Fibroblast of skin of abdomen (primary cell): ENCODE results near the gene GRIA1.

Source experiments
- DNase-seq: peaks from one replicate; pipeline ENCODE4 v3.0.0-alpha.2; 2013

The GRIA1 gene

DNA sequence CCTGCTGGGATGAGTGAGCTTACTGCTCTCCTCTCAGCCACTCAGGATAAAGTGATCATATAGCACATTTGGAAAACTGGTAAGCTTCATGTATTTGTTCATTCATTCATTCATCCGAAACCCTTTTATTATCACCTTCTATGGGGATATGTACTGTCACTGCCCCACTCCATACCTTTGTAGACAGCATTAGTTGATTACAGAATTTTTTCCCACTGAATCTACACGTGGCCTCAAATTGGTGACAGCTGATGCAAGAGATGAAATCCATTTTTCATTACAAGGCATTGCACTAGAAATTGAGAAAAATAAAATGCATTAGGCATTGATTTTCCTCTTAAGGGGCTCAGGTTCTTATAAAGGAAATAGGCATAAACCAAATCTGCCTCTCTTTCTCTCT lies 9.7 kb downstream of the GRIA1 start:
- peak; percentile 48 for DNase-seq

- DNase-seq = no peak
Measured at GRCh38 chr5:153504726-153505125, 14.3 kb downstream of the GRIA1 start.

- no peak for DNase-seq
Measured at GRCh38 chr5:153508700-153509099, 18.2 kb downstream of the GRIA1 start.

- no peak for DNase-seq
Measured at GRCh38 chr5:153511622-153512021, 21.2 kb downstream of the GRIA1 start.

GRCh38 chr5:153513156-153513555 lies 22.7 kb downstream of the GRIA1 start:
- DNase-seq = peak; percentile 93

GRCh38 chr5:153515301-153515700 lies 24.8 kb downstream of the GRIA1 start:
- peak; percentile 85 for DNase-seq

DNA sequence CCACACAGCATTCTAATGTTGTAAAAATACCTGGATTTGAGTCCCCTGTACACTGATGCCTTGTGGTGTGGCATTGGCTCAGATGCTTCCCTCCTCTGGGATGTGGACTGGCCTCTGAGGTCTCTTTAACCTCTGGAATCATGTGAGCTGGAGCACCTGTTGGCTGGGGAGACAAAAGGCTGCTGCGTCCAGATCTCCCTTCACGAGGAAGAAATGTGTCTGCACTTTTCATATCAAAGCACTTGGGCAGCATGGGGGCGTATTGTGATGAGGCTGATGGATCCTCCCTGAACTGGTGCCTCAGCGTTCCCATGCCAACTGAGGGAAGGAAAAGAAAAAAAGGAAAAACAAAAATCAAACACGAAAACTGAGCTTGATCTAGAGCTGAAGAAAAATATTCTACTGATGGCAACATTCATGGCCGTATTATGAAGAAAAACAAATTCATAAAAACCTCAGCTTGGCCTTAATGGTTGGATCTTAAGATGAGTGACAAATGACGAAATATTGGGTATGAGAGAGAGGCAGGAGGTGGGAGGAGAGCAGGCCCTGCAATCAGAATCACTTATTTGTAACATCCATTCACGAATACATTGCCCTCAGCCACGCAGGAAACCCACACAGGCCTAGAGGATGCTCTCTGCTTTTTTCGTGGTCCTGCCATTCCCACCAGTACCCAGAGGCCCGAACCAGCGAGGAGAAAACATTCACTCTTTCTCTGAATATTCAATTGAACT lies 26.2 kb downstream of the GRIA1 start:
- DNase-seq = no peak

DNA sequence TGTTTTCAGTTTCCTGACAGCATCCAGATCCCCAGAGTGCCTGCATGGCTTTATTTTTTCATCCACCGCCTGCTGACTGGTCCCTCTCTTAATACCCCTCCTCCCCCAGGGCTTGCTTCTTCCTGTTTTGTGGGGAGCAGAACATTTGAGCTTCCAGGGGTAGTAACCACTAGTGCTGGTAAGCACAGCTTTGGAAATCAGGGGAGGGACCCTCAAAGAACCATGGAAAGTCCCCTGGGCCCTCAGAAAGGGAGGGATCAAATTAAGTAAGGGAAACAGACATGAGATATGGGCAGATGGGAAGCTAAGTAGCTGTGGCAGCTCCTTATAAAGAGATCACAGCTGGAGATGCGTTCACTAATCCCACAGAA lies 26.8 kb downstream of the GRIA1 start:
- DNase-seq = peak; percentile 31

DNA sequence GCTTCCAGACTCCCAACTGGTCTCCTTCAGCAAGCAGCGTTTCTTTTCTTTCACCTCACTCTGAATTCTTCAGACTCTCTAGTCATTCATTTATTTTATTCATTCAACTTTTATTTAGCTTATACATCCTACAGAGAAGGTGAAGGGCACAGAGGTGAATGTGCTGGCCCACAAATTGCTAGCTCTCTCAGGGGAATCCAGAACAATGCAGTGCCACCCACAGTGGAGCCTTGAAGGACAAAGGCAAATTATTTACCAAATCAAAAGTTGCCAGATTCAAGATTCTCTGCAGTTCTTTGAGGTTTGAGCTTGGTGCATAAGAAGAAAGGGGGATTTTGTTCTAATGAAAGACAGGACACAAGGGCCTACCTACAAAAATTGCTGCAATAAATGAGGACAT lies 29.7 kb downstream of the GRIA1 start:
- DNase-seq = no peak

DNA sequence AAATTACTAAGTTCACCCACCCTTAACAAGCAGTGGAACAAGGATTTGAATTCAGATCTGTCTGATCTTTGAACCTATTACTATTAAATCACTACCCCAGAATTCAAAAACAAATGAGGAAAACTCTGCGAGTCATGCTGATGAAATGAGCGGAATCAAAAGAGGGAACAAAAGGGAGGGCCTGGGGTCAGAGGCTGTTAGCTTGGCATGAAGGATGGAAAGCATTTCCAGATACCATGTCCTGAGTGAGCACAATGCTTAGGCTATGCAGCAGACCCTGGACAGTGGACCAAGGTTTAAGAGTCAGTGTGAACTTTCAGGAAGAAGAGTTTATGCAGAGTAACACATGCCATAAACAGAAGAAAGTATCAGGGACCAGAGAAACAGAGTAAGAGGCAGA lies 30.5 kb downstream of the GRIA1 start:
- peak; percentile 60 for DNase-seq

DNA sequence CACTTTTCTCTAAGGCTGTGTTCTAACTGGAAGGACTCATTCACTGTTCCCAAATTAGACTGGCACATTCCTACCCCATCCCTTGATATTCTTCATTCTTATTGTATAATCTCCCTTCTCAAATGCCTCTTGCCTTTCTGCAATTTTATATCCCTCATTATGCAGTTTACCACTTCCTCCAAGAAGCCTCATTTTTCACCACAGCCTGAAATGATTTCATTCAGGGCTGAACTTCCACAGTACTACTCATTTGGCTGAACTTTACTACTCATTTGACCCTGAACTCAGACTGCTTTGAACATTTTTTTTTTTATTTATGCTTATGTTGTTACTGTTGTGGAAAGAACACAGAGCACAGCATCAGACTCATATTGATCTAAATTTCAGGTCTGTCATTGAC lies 32.7 kb downstream of the GRIA1 start:
- peak; percentile 56 for DNase-seq

DNA sequence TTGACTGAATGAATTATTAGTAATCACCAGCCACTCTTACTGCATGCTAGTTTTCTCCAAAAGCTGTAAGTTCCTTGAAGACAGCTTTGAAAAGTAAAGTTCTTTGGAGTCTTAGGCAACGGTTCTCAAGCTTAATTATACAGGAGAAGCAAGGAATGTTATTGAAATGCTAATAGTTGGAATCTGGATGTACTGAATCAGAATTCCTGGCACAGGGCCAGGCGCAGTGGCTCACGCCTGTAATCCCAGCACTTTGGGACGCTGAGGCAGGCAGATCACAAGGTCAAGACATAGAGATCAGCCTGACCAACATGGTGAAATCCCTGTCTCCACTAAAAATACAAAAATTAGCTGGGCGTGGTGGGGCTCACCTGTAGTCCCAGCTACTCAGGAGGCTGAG lies 33.4 kb downstream of the GRIA1 start:
- DNase-seq = peak; percentile 84

- no peak for DNase-seq
Measured at GRCh38 chr5:153525536-153525935, 35.1 kb downstream of the GRIA1 start.

- no peak for DNase-seq
Measured at GRCh38 chr5:153530357-153531143, 40.1 kb downstream of the GRIA1 start.

GRCh38 chr5:153533546-153533945 lies 43.1 kb downstream of the GRIA1 start:
- DNase-seq = no peak

DNA sequence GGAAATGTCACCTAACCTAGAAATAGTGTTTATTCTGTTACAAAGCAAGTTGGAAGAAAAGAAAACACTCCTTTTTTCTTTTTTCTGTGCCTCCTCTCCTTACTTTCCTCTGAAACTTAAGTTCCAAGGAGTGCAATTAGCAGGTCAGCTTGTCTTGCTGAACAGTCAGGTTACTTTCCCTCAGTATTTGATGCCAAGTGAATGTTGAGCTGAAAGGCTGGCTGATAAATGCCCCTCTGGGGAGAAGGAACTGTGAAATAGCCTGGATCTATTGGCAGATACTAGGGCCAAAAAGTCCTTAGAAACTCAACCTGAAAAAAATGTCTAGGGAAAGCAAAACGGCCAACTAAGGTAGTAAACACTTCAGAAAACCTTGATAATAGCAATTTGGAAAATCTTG lies 43.6 kb downstream of the GRIA1 start:
- no peak for DNase-seq

DNA sequence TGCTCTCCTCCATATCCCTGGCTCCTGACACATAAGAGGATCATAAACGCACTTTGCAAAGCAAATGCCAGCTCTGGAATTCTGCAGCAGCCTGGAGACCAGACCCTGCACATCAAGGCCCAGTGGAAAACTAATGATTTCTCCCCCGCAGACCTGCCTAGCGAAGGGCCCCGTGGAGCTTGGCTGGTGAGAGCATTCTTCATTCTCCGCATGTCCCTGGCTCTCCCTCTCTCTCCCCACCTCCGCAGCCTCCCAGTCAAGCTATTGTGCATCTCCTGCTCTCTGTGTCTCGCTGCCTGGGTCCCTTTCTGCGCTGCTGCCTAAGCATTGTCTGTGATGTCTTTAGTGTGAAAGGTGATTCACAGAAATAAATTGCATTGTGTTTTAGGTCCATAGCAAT lies 46.7 kb downstream of the GRIA1 start:
- peak; percentile 17 for DNase-seq

GRCh38 chr5:153539983-153540382 lies 49.5 kb downstream of the GRIA1 start:
- DNase-seq = no peak

DNA sequence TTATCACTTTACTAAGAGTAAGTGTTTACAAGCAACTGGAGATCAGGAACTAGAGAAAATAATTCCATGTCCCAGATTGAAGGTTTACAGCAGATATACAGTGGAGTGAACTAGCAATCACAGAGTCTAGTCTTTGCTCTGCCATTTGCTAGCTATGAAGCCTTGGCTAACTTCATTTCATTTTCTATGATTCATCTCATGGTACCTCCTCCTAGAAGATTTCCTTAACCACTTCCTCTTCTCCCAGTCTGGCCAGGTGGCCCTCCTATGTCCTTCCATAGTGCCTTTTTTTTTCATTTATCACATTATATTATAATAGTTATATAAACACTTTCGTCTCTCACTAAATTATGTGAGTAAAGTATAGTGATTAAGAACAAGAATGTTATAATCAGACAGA lies 52.1 kb downstream of the GRIA1 start:
- peak; percentile 57 for DNase-seq

GRCh38 chr5:153543288-153543687 lies 52.8 kb downstream of the GRIA1 start:
- DNase-seq = no peak

DNA sequence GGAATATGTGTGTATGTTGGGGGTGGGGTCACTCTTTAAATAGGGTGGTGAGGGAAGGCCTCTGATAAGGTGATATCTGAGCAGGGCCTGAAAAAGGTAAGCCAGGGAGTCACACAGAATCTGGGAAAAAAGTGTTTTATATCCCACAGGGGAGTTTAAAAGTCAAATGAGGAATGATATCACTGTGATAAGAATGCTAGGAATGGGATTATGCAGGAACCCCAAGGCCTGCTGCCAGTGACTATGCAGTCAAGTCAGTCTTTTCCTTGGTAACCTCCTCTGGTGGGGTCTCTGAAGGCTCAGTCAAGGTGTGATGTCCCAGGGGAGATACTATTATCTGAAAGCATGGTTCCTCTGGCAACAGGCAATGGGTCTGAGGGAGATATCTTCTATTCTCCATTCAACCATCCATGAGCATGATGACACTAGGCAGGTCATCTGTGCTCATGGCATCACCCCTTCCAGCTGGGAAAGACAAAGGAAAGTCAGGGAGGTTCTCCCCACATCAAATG lies 53.5 kb downstream of the GRIA1 start:
- peak; percentile 66 for DNase-seq

GRCh38 chr5:153544706-153545105 lies 54.2 kb downstream of the GRIA1 start:
- no peak for DNase-seq

GRCh38 chr5:153546566-153546965 lies 56.1 kb downstream of the GRIA1 start:
- peak; percentile 80 for DNase-seq

GRCh38 chr5:153551537-153552079 lies 61.1 kb downstream of the GRIA1 start:
- DNase-seq = peak; percentile 100
